Left lung (tissue), 10 donors: ENCODE results near the gene POLR2L. TPM values are rescaled to one million over a fixed set of nuclear protein-coding genes. Genes with fewer than 3 reads are reported as not detected.

Experiments
- ATAC-seq: fragments of 200-7000 bp; cut with Tn5 transposase; one replicate; pipeline ENCODE4 v1.9.1; 2020; ENCODE audit warnings: moderate library complexity
- DNase-seq, 4 donors: peaks; one replicate each; pipeline ENCODE4 v3.0.0-alpha.2; 2013 to 2020
- H3K27ac ChIP-seq, 2 donors: fragments of 200-600 bp; sonication (generic) in 1 of 2; one replicate each; pipeline versions ENCODE4 v1.5.0 to v1.8.0; 2020 to 2021
- H3K27me3 ChIP-seq, 2 donors: fragments of 200-600 bp; sonication (generic) in 1 of 2; one replicate each; pipeline versions ENCODE4 v1.5.0 to v1.8.0; 2020 to 2021
- H3K36me3 ChIP-seq, 2 donors: fragments of 200-600 bp; sonication (generic) in 1 of 2; one replicate each; pipeline versions ENCODE4 v1.5.0 to v1.8.0; 2020 to 2021
- H3K4me1 ChIP-seq, 2 donors: fragments of 200-600 bp; one replicate each; pipeline ENCODE4 v1.8.0; 2021
- H3K4me3 ChIP-seq, 2 donors: fragments of 200-600 bp; sonication (generic) in 1 of 2; one replicate each; pipeline versions ENCODE4 v1.5.0 to v1.8.0; 2020 to 2021; ENCODE audit warnings: mild to moderate bottlenecking in 1 of 2
- H3K9me3 ChIP-seq, 2 donors: fragments of 200-600 bp; sonication (generic) in 1 of 2; one replicate each; pipeline versions ENCODE4 v1.5.0 to v1.8.0; 2020 to 2021
- intact Hi-C, 2 donors: fragments of 100-400 bp; cut with DNase I; formaldehyde crosslinking; loops; one replicate each; pipeline versions ENCODE4 v1.11.2 to v1.14.2; 2022
- polyA plus RNA-seq, 6 donors: library from polyadenylated mRNA; unstranded; fragments of 120-200 nt; gene quantifications; one replicate each; pipeline ENCODE4 v1.2.1, GENCODE V29; 2013; ENCODE audit not compliant: insufficient read length in 6 of 6
- total RNA-seq, 2 donors: library from RNA; stranded (reverse); fragmentation: NEBNext Ultra II Directional; extraction: Animal tissue kit (Norgen Biotek cat#: 25700); gene quantifications; one replicate each; pipeline ENCODE4 v1.2.1, GENCODE V29; 2021
- TF ChIP-seq, protein P1 (sequence below), 2 donors: fragments of 200-600 bp; sonication (generic) in 1 of 2; IDR thresholded peaks; one replicate each; pipeline versions ENCODE4 v1.5.0 to v1.8.0; 2021; ENCODE audit warnings: antibody characterized with exemption in 2 of 2
- donor health status: DM: no; HTN: yes; CAD: no.
- donor health status: DM: no; HTN: no; CAD: no.

Gene POLR2L
- total and polyA plus RNA-seq, 8 donors, result 65.2 to 227 (median 103) TPM

DNA sequence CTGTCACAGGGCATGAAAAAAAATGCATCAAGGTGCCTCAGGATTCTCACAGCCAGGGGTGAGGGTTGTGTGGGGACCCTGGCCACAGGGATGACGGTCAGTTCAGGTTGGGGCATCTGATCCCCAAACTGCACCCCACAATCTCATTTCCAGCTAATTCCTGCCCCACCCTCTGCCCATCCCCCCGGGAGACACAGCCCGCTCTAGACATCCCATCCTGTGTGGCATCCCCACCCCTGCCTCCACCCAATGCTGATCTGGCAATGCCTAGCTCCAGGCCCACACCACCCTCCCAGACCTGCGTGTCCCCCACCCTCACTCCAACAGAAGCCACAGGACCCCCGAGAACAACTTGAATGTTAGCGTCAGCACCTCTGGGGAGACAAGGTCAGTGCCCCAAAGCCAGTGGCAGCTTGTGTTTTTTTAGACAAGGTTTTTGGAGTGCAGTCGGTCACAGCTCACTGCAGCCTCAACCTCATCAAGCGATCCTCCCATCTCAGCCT is 25.6 kb upstream of the POLR2L start:
- Histone ChIP-seq H3K4me1 (no peaks in the 10 kb centered on the region), H3K27me3 (no peaks in the 10 kb centered on the region), H3K9me3 (no peaks in the 10 kb centered on the region), H3K36me3 (peaks cover 0 to 38% of the 10 kb centered on the region in 2 donors), H3K4me3 (no peak overlapping the region), H3K27ac (no peak overlapping the region)
- ATAC-seq (no peak), DNase-seq (no peak)
- TF ChIP-seq, protein P1, sequence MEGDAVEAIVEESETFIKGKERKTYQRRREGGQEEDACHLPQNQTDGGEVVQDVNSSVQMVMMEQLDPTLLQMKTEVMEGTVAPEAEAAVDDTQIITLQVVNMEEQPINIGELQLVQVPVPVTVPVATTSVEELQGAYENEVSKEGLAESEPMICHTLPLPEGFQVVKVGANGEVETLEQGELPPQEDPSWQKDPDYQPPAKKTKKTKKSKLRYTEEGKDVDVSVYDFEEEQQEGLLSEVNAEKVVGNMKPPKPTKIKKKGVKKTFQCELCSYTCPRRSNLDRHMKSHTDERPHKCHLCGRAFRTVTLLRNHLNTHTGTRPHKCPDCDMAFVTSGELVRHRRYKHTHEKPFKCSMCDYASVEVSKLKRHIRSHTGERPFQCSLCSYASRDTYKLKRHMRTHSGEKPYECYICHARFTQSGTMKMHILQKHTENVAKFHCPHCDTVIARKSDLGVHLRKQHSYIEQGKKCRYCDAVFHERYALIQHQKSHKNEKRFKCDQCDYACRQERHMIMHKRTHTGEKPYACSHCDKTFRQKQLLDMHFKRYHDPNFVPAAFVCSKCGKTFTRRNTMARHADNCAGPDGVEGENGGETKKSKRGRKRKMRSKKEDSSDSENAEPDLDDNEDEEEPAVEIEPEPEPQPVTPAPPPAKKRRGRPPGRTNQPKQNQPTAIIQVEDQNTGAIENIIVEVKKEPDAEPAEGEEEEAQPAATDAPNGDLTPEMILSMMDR (IDR thresholded peaks at IDR 0.05), result no peak
- intact Hi-C loops, result no loop called here

DNA sequence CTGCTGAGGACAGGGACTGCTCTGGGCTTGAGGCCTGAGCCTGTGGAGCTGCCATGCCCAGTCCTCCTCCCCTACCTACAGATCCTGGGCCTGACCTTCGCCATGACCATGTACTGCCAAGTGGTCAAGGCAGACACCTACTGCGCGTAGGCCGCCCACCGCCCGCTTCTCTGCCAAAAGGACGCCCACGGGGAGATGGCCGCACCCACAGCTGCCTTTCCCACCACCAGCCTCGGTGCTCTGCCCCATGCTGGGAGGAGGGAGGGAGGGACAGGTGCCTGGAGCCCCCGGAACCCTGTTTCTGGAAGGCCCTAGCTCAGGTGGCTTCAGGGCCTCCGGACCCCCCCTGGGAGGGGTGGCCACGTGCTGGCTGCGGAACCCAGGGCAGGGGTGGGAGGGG is 24.2 kb upstream of the POLR2L start:
- Histone ChIP-seq H3K4me1 (no peaks in the 10 kb centered on the region), H3K9me3 (no peaks in the 10 kb centered on the region), H3K36me3 (peaks cover 0 to 43% of the 10 kb centered on the region in 2 donors), H3K27me3 (no peaks in the 10 kb centered on the region), H3K27ac (no peak overlapping the region), H3K4me3 (no peak overlapping the region)
- TF ChIP-seq, protein P1 (IDR thresholded peaks at IDR 0.05), result no peak
- intact Hi-C loops, result no loop called here
- ATAC-seq (no peak), DNase-seq (no peak)

DNA sequence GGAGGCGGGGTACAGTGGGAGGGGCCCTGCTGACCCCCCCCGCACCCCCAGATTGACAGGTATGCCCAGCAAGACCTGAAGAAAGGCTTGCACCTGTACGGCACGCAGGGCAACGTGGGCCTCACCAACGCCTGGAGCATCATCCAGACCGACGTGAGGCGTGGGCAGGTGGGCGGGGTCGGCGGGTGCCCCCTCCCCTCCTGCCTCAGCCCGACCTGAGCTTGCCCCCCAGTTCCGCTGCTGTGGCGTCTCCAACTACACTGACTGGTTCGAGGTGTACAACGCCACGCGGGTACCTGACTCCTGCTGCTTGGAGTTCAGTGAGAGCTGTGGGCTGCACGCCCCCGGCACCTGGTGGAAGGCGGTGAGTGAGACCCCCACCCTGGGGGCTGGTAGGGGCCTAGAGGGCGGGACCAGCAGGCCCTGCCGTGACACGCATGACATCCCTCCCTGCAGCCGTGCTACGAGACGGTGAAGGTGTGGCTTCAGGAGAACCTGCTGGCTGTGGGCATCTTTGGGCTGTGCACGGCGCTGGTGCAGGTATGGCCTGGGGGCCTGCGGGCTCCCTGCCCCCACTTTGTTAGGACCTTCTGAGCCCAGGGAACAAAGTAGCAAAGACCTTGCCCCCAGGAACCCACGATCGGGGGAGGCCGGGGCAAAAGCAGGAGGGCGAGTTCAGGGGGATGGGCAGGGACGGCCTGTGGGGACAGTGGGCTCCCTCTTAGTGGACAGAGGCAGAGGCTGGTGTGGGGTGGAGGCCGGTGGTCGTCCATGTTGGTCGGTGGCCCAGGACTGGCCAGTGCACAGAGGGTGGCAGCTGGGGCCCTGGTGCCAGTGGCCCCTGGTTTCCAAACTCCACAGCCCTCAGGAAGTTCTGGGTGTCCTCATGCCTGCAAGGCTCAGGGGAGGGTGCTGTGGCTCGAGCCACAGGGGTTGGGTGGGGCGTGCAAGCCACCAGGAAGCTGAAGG is 23.4 kb upstream of the POLR2L start:
- intact Hi-C loops, result no loop called here
- Histone ChIP-seq H3K4me1 (no peaks in the 10 kb centered on the region), H3K27ac (no peak overlapping the region), H3K9me3 (no peaks in the 10 kb centered on the region), H3K36me3 (peaks cover 0 to 43% of the 10 kb centered on the region in 2 donors), H3K4me3 (no peak overlapping the region), H3K27me3 (no peaks in the 10 kb centered on the region)
- DNase-seq, result no peak
- TF ChIP-seq, protein P1 (IDR thresholded peaks at IDR 0.05), result no peak
- no peak for ATAC-seq

DNA sequence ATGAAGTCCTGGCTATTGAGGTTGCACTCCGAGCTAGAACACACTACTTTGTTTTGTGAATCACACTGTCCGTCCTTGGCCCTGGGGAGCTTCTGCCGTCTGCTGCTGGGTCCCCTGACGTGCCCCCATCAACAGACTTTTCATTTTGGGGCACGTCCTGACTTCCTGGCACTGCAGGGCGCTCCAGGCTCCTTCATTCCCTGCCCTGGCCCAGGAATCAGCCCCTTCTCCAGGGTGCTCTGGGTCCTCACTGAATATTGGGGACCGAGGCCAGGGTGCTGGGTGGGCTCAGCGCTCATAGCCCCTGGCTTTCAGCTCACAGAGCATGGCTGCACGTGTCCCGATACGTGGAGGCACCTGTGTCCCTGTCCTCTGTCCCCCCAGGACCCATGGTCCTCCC is 22.6 kb upstream of the POLR2L start:
- intact Hi-C loops, result no loop called here
- no peak for DNase-seq
- H3K36me3 ChIP-seq, result peaks cover 0 to 43% of the 10 kb centered on the region in 2 donors

More for the DNA sequence above, 22.6 kb upstream of the POLR2L start:
- no peaks in the 10 kb centered on the region for H3K27me3 ChIP-seq
- H3K4me3 ChIP-seq, result no peak overlapping the region
- H3K27ac ChIP-seq, result no peak overlapping the region
- TF ChIP-seq, protein P1 (IDR thresholded peaks at IDR 0.05), result no peak
- H3K9me3 ChIP-seq, result no peaks in the 10 kb centered on the region
- no peaks in the 10 kb centered on the region for H3K4me1 ChIP-seq
- ATAC-seq, result no peak
